22Rv1 (cell line): ENCODE results near the gene PARP15.
"Not testable (repeated sequence)": the region's sequence is repeated elsewhere in the genome, so short reads cannot be mapped to it uniquely, and the experiment has no call there.

Source experiments
- H3K27ac ChIP-seq: fragments of 450-650 bp; 2 replicates; pipeline ENCODE4 v1.5.1; 2017
- CTCF ChIP-seq: fragments of 450-650 bp; IDR thresholded peaks from 2 replicates; pipeline ENCODE4 v1.5.1; 2017; ENCODE audit warnings: mild to moderate bottlenecking
- ZFX ChIP-seq: fragments of 450-650 bp; IDR thresholded peaks from 2 replicates; pipeline ENCODE4 v1.6.1; 2017; ENCODE audit warnings: antibody characterized with exemption, borderline replicate concordance

PARP15 gene

GRCh38 chr3:122681284-122681973 lies 104.0 kb downstream of the PARP15 start:
- H3K27ac ChIP-seq, result peak overlapping the region; percentile 61
- TF ChIP-seq ZFX (no peak), CTCF (no peak)

GRCh38 chr3:122681974-122682409 lies 104.5 kb downstream of the PARP15 start:
- TF ChIP-seq ZFX (no peak), CTCF (no peak)

GRCh38 chr3:122682778-122683411 lies 105.4 kb downstream of the PARP15 start:
- not testable (repeated sequence) for H3K27ac ChIP-seq

More at GRCh38 chr3:122681974-122682409, 104.5 kb downstream of the PARP15 start:
- no peak overlapping the region for H3K27ac ChIP-seq

GRCh38 chr3:122687298-122687697 lies 109.8 kb downstream of the PARP15 start:
- no peak for TF ChIP-seq ZFX
- no peak for TF ChIP-seq CTCF
- H3K27ac ChIP-seq, result no peak overlapping the region
